Stimulated activated CD8-positive, alpha-beta memory T cell treated with anti-CD3 and anti-CD28 coated beads, Interleukin-12 subunit alpha, Interleukin-12 subunit beta, amount 100 ng/mL, for 1 hour (primary cell): ENCODE measurements around the gene DGKG.

ENCODE experiments used
- DNase-seq: peaks from one replicate; pipeline ENCODE4 v3.0.0-alpha.2; 2020; ENCODE audit warnings: low read depth

DGKG gene

GRCh38 chr3:186142393-186142932 lies 219.6 kb downstream of the DGKG start:
- no peak for DNase-seq

DNA sequence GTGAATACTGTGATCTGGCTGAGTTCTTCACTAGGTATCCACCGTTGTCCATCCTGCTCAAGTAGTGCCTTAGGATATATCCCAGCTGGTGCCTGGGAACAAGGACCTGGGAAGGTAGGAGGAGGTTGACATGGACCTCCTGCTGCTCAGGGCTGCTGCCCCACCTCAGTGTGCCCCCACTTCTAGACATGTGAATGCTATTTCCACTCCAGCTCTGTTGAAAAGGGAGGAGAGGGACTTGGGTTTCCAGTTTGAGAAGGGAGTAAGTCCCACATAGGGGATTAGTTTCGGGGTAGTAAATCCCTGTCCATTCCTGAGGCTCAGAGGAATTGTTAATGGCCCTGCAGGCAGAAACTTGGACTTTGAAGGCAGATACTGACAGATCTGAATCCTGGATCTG lies 220.2 kb downstream of the DGKG start:
- DNase-seq = no peak

GRCh38 chr3:186138272-186138981 lies 223.6 kb downstream of the DGKG start:
- DNase-seq = no peak

GRCh38 chr3:186137051-186137685 lies 224.9 kb downstream of the DGKG start:
- no peak for DNase-seq

GRCh38 chr3:186133980-186134379 lies 228.1 kb downstream of the DGKG start:
- no peak for DNase-seq

DNA sequence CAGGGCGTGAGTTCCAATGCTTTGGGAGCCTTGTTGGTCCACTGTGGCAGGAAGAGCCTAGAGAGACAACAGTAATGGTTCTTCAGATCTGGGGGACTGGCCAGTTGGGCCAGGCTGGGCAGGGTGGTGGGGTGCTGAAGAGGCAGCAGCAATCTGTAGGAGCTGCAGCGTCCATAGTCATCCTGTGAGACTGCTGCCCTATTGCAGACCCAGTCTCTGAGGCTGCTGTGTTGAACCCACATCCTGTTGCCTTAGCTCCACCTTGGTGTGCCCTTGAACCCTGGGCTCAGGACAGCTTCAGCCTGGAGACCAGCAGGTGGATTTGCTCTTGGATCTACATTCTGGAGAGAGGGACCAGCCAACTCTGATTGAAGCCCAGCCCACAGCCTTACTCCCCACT lies 229.5 kb downstream of the DGKG start:
- DNase-seq = no peak

GRCh38 chr3:186129206-186129605 lies 232.8 kb downstream of the DGKG start:
- no peak for DNase-seq

GRCh38 chr3:186128158-186128557 lies 233.9 kb downstream of the DGKG start:
- DNase-seq = no peak

DNA sequence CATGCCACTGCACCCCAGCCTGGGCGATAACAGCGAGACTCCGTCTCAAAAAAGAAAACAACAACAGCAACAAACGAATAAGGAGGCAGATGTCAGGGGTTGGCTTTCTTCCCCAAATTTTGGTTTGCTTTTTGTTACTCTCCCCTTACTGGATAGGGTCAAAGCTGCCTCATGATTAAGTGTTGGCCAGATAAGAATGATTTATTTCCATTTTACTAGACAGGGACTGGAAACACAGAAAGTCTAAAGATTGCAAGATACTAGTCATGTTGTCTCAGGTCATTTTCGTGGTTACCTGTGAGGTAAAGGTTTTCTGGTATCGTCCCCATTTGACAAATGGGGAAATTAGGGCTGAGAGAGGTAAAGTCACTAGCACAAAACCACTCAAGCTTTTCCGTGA lies 234.6 kb downstream of the DGKG start:
- no peak for DNase-seq

DNA sequence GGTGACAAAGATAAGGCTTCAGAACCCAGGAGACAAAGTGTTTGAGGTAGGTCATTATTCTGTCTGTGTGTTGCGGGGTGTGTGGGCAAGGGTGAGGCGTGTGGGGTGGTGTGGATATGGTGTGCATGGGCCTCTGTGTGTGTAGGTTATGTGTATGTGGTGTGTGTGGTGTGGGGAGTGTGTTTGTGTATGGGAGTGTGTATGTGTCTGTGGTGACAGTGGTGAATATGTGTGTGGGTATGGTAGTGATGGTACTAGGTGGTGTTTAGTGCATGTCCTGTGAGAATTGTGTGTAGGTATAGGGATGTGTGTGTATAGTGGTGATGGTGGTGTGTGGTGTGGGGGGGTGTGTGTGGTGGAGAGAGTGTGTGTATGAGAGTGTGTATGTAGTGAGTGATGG lies 236.9 kb downstream of the DGKG start:
- no peak for DNase-seq

- DNase-seq = no peak
Measured at GRCh38 chr3:186124592-186124991, 237.4 kb downstream of the DGKG start.

GRCh38 chr3:186123012-186123411 lies 239.0 kb downstream of the DGKG start:
- DNase-seq = no peak

- DNase-seq = no peak
Measured at GRCh38 chr3:186121968-186122367, 240.1 kb downstream of the DGKG start.

DNA sequence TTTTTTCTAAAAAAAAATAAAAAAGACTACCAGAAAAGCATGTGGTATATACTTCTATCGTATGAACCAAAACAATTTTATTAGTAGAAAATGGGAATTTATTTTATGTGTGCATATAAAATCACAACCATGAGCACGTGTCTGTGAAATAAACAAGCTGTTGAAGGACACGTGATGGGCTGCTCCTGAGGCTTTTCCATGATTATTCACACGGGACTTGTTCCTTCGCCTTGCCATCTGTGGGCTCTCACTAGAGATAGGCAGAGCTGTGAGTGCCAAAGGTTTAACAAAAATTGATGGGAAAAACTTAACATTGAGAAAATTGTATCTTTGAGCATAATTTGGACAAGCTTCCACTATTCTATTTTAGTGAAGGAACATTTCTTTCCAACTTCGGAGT lies 240.8 kb downstream of the DGKG start:
- no peak for DNase-seq

GRCh38 chr3:186119499-186119898 lies 242.5 kb downstream of the DGKG start:
- DNase-seq = no peak

- DNase-seq = no peak
Measured at GRCh38 chr3:186118692-186119091, 243.3 kb downstream of the DGKG start.

DNA sequence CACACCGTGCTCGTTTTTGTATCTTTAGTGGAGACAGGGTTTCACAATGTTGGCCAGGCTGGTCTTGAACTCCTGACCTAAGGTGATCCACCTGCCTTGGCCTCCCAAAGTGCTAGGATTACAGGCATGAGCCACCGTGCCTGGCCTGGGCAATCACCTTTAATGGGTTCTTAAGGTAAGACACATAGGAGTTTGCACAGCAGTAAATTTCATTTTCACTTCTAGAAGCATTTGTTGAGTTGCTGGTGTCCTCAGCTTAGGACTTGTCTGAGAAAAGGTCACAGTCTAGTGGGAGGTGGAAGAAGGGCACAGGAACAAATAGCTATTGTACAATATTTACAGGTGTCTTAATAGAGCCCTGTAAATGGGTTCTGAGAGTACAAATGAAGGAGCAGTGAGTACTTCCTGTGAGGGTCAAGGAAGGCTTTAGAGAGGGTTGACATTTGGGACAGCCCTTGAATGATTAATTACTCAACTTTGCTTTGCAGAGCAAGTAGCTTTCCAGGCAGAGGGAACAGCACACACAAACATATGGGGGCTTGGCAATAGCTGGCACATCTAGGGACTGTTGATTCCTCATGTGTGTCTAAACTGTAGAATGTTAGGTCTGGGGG lies 244.4 kb downstream of the DGKG start:
- DNase-seq = no peak

- DNase-seq = no peak
Measured at GRCh38 chr3:186115239-186115996, 246.6 kb downstream of the DGKG start.

DNA sequence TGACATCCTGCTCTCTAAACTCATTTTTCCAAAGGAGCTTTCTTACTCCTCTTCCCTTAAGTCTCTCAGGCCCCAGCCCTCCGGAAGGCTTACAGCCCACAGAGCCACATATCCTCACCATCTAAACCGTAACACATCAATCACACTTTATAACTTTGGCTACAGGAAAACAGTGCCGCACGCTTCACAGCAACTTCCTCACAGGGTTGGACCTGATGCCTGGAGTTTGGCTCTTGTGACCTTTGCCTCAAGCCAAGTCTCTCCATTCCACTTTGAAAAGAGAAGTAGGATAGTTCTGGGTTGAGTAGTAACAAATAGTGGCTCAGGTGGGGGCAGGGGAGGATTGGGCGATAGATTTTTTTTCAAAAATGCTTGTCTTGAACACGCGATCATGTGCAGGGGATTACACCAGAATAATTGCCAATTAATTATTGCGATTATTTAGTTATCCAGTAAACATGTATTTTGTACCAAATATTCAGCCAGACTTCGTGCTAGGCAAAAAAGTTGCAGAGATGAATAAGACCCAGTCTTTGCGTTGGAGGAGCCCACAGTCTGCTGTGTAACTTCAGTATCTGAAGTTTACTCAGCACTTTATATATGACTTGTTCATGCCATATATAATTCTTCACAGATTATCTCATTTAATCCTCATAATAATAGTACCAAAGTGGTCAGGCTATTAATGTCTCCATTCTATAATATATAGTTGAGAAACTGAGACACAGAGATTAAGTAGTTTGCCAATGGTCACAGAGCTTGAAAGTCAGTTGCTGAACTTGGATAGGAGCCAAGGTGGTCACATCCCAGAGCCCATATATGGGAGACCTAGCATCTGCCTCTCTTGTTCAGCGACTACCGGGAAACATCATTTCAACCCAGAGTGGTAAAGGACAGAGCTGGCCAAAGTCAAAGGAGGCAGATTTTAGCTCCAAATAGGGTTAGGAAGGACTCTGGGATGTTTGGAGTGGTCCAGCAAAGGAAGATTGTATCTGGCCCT lies 250.8 kb downstream of the DGKG start:
- no peak for DNase-seq

DNA sequence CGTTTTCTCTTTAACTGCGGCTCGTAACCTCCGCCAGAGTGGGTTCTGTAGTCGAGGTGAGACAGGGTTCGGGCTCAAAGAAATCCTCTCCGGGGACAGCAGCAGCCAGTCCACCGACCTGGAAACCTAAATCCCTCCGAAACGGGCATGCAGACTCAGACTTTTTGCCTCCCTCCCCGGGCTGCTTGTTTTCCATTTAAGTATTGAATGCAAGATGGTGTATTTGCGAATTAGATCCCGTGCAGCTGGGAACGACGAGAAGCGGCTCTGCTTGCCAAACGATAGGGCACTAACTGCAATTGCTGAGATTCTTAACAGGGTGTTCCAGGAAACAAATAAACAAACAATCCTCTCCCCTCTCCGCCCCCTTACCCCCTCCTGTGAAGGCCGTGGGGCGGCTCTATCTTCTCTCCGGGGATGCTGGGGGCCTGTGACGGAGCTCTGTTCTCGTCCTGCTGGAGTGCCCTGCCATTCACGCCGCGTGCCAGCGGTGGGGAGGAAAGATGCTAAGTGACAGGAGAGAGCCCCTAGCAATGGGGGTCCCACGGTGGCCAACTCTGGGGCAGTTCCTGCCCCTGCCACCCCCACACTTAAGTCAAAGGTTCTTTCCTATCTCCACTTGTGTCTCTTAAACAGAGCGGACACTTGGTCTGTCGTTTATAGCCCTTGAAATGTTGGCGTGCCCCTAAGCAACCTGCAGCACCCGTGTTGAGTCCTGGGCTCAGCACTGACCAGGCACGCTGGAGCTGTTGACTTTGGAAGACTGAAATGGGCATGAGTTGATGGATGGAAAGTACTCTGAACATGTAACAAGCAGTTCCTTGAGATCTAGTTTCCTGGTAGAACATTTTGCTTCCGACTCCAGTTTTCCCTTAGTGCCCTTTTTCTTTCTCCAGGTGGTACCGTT lies 251.9 kb downstream of the DGKG start:
- DNase-seq = no peak
